LHCN-M2 (cell line): ENCODE measurements around the gene OLFML1. TPM values are rescaled to one million over a fixed set of nuclear protein-coding genes. Genes with fewer than 3 reads are reported as not detected.

Experiments used
- DNase-seq: peaks from one replicate; pipeline ENCODE4 v3.0.0-alpha.2; 2012; ENCODE audit warnings: low read depth
- total RNA-seq: library from RNA; depleted of rRNA; stranded (reverse); fragments of >200 nt; gene quantifications from 2 replicates; pipeline ENCODE4 v1.2.3, GENCODE V29; 2014; rRNA removed

OLFML1 gene
- total RNA-seq, 1 experiment from 2014 or later: not detected

GRCh38 chr11:7559398-7560283 is 74.3 kb downstream of the OLFML1 start:
- DNase-seq: no peak

Other genes with a start within 250 kb of the OLFML1 start
- not detected in 2 replicates for gene SYT9, start 233.6 kb upstream of the OLFML1 start, total RNA-seq
- 4.7 and 5.0 TPM in 2 replicates for gene PPFIBP2, start 28.5 kb downstream of the OLFML1 start, total RNA-seq
- gene CYB5R2, start 188.0 kb downstream of the OLFML1 start, total RNA-seq: 0.17 and 0.32 TPM in 2 replicates
- not detected in 2 replicates for gene OVCH2, start 221.0 kb downstream of the OLFML1 start, total RNA-seq